Gastroesophageal sphincter (tissue), 3 donors: ENCODE measurements around the gene EIF4A3.
A peak's percentile ranks its signal among the peaks of the same experiment; 100 is the strongest.

Experiments
- CTCF ChIP-seq, 4 experiments: fragments of 200-600 bp in 2 of 4; fragments of 450-650 bp in 2 of 4; sonication (generic) in 1 of 4; IDR thresholded peaks; one replicate each; pipeline ENCODE4 v1.5.1; 2017 to 2019; ENCODE audit warnings: antibody characterized with exemption in 4 of 4, mild to moderate bottlenecking in 2 of 4, moderate library complexity in 2 of 4
- POLR2A ChIP-seq, 2 donors: fragments of 450-650 bp; IDR thresholded peaks; one replicate each; pipeline ENCODE4 v1.6.1; 2017; ENCODE audit warnings: antibody characterized with exemption in 2 of 2, mild to moderate bottlenecking in 2 of 2, moderate library complexity in 1 of 2
- POLR2AphosphoS5 ChIP-seq: sonication (generic); formaldehyde crosslinking; IDR thresholded peaks from one replicate; pipeline ENCODE4 v1.6.1; 2017; ENCODE audit warnings: antibody characterized with exemption

DNA sequence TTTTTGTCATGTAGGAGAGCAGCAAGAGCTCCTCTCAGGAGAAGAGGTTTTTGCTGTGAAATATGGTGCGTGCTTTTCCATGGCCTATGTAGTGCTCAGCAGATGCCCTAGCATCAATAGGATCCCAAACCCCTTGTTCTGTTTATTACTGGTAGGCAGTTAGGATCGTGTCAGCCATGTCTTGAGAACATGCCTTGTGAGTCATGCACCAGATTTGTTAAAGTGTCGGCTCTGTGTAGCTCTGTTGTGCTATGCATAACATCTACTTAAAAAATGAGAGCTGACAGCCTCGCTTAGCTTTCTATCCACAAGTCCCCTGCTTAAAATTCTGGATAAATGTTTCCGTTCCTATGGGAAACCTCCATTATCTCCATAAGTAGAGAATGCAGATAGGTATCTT, 4.4 kb upstream of the EIF4A3 start:
- TF ChIP-seq POLR2A (IDR thresholded peaks at IDR 0.05): no peak
- peak; percentile 35 for TF ChIP-seq POLR2AphosphoS5
- no peak for TF ChIP-seq CTCF (IDR thresholded peaks at IDR 0.05)
